ENCODE measurements around the gene PRDM11.

Gene PRDM11

GRCh38 chr11:45104006-45104789 is 42.2 kb upstream of the PRDM11 start:
- no peak for TF ChIP-seq CTCF (IDR thresholded peaks at IDR 0.05)

GRCh38 chr11:45104790-45105084 is 41.7 kb upstream of the PRDM11 start:
- TF ChIP-seq CTCF (IDR thresholded peaks at IDR 0.05) = no peak

- TF ChIP-seq CTCF (IDR thresholded peaks at IDR 0.05) = peak; percentile 92
These were observed 41.0 kb upstream of the PRDM11 start for GRCh38 chr11:45105233-45105983.

- no peak for TF ChIP-seq CTCF (IDR thresholded peaks at IDR 0.05)
These were observed 40.5 kb upstream of the PRDM11 start for GRCh38 chr11:45105984-45106375.

- TF ChIP-seq CTCF (IDR thresholded peaks at IDR 0.05) = no peak
These were observed 40.0 kb upstream of the PRDM11 start for GRCh38 chr11:45106440-45106839.

- no peak for TF ChIP-seq CTCF (IDR thresholded peaks at IDR 0.05)
These were observed 39.4 kb upstream of the PRDM11 start for GRCh38 chr11:45107029-45107428.

GRCh38 chr11:45108070-45109064 is 38.1 kb upstream of the PRDM11 start:
- no peak for TF ChIP-seq CTCF (IDR thresholded peaks at IDR 0.05)
